ENCODE results near the gene CLNK. TPM values are rescaled to one million over a fixed set of nuclear protein-coding genes. Genes with fewer than 3 reads are reported as not detected.

Gene CLNK
- total and polyA plus RNA-seq, 2 of the 13 experiments (the other 11 are each of a cell fraction or from before 2014, with no cell fraction given) = not detected

GRCh38 chr4:10442976-10443375, 241.6 kb downstream of the CLNK start (continued):
- TF ChIP-seq ZSCAN5A (CRISPR knock-in tag; IDR thresholded peaks at IDR 0.05; ENCODE audit: borderline replicate concordance) = no peak
- no peak for TF ChIP-seq BCL6 (CRISPR knock-in tag; IDR thresholded peaks at IDR 0.05)

- Histone ChIP-seq H3K4me2 (ENCODE audit: low read depth, low read length) (no peak overlapping the region), H3K4me3 (replicated peaks in 1 of 3; ENCODE audit: insufficient read depth in 1 of 3, low read depth in 2 of 3, low read length in 3 of 3) (no peak overlapping the region), H2AFZ (ENCODE audit: low read length) (no peak overlapping the region), H3K36me3 (replicated peaks in 1 of 2; ENCODE audit: control insufficient read depth in 1 of 2, insufficient read depth in 2 of 2, low read length in 2 of 2) (no peaks in the 10 kb centered on the region), H3K9me3 (ENCODE audit: low read length) (no peaks in the 10 kb centered on the region), H3K27me3 (ENCODE audit: control insufficient read depth in 1 of 2, insufficient read depth in 2 of 2, low read length in 2 of 2) (peaks cover 0 to 10% of the 10 kb centered on the region in 2 experiments; a peak in 1 of 5 replicates), H3K4me1 (ENCODE audit: insufficient read depth, low read length) (no peaks in the 10 kb centered on the region), H3K27ac (ENCODE audit: extremely low read length, insufficient read depth, low read length) (no peak overlapping the region), H3K79me2 (ENCODE audit: insufficient read depth, low read length) (no peaks in the 10 kb centered on the region), H3K9ac (ENCODE audit: insufficient read depth, low read depth, low read length) (no peak overlapping the region), H4K20me1 (ENCODE audit: insufficient read depth, low read length) (no peaks in the 10 kb centered on the region)
- BruUV-seq (replicated peaks) = no TSS peak
- TF ChIP-seq, protein P1, sequence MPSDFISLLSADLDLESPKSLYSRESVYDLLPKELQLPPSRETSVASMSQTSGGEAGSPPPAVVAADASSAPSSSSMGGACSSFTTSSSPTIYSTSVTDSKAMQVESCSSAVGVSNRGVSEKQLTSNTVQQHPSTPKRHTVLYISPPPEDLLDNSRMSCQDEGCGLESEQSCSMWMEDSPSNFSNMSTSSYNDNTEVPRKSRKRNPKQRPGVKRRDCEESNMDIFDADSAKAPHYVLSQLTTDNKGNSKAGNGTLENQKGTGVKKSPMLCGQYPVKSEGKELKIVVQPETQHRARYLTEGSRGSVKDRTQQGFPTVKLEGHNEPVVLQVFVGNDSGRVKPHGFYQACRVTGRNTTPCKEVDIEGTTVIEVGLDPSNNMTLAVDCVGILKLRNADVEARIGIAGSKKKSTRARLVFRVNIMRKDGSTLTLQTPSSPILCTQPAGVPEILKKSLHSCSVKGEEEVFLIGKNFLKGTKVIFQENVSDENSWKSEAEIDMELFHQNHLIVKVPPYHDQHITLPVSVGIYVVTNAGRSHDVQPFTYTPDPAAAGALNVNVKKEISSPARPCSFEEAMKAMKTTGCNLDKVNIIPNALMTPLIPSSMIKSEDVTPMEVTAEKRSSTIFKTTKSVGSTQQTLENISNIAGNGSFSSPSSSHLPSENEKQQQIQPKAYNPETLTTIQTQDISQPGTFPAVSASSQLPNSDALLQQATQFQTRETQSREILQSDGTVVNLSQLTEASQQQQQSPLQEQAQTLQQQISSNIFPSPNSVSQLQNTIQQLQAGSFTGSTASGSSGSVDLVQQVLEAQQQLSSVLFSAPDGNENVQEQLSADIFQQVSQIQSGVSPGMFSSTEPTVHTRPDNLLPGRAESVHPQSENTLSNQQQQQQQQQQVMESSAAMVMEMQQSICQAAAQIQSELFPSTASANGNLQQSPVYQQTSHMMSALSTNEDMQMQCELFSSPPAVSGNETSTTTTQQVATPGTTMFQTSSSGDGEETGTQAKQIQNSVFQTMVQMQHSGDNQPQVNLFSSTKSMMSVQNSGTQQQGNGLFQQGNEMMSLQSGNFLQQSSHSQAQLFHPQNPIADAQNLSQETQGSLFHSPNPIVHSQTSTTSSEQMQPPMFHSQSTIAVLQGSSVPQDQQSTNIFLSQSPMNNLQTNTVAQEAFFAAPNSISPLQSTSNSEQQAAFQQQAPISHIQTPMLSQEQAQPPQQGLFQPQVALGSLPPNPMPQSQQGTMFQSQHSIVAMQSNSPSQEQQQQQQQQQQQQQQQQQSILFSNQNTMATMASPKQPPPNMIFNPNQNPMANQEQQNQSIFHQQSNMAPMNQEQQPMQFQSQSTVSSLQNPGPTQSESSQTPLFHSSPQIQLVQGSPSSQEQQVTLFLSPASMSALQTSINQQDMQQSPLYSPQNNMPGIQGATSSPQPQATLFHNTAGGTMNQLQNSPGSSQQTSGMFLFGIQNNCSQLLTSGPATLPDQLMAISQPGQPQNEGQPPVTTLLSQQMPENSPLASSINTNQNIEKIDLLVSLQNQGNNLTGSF (CRISPR knock-in tag; IDR thresholded peaks at IDR 0.05) = no peak
- TF ChIP-seq MAFK (conservative IDR thresholded peaks at IDR 0.05 in 1 of 2, IDR thresholded peaks at IDR 0.05 in 1 of 2; ENCODE audit: low read length in 2 of 2) (no peak), ZNF160 (CRISPR knock-in tag; IDR thresholded peaks at IDR 0.05) (no peak), ZNF850 (CRISPR knock-in tag; conservative IDR thresholded peaks at IDR 0.05) (no peak), ZNF12 (CRISPR knock-in tag; IDR thresholded peaks at IDR 0.05) (no peak), ZZZ3 (CRISPR knock-in tag; IDR thresholded peaks at IDR 0.05; ENCODE audit: borderline replicate concordance) (no peak), ZNF180 (CRISPR knock-in tag; IDR thresholded peaks at IDR 0.05; ENCODE audit: borderline replicate concordance, low read depth) (no peak), SMYD3 (CRISPR knock-in tag; IDR thresholded peaks at IDR 0.05) (no peak)
- TF ChIP-seq, protein P2, sequence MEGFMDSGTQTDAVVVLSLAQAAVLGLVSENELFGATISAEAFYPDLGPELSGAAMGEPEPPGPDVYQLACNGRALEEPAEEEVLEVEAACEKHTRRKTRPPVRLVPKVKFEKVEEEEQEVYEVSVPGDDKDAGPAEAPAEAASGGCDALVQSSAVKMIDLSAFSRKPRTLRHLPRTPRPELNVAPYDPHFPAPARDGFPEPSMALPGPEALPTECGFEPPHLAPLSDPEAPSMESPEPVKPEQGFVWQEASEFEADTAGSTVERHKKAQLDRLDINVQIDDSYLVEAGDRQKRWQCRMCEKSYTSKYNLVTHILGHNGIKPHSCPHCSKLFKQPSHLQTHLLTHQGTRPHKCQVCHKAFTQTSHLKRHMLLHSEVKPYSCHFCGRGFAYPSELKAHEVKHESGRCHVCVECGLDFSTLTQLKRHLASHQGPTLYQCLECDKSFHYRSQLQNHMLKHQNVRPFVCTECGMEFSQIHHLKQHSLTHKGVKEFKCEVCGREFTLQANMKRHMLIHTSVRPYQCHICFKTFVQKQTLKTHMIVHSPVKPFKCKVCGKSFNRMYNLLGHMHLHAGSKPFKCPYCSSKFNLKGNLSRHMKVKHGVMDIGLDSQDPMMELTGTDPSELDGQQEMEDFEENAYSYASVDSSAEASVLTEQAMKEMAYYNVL (CRISPR knock-in tag; IDR thresholded peaks at IDR 0.05; ENCODE audit: borderline replicate concordance) = no peak
- CTCF ChIA-PET (ENCODE audit: low intra/inter-chr PET ratio, low total read pairs) = no interaction called here
- FAIRE-seq = no peak
- 20% methylated on average over 3 of the region's 4 CpGs for WGBS (ENCODE audit: low lambda C conversion rate)
- DNase-seq (ENCODE audit: low spot score) = no peak
- intact Hi-C loops (cut with micrococcal nuclease; ENCODE audit: unreplicated experiment) = no loop called here
- no peak for ATAC-seq
- in situ Hi-C loops (cut with HindIII; ENCODE audit: extremely low pct_ligation_motif_present, low pct_unique_long_range_greater_than_20kb) = no loop called here
- POLR2A ChIA-PET = no interaction called here
Observed at GRCh38 chr4:10441512-10441911, 243.1 kb downstream of the CLNK start.
